GM23338 (cell line): Measurements from ENCODE around the gene ENTREP3.
"Not testable (repeated sequence)": the region's sequence is repeated elsewhere in the genome, so short reads cannot be mapped to it uniquely, and the experiment has no call there.

Experiments
- CREB1 ChIP-seq: fragments of 250-450 bp; sonication (Bioruptor Pico); IDR thresholded peaks from 2 replicates; pipeline ENCODE4 v1.5.0; 2020; ENCODE audit warnings: low read depth, mild to moderate bottlenecking, moderate library complexity
- TF ChIP-seq, protein P1 (sequence below), 2 experiments: fragments of 200-600 bp in 1 of 2; sonication (generic) in 1 of 2; conservative IDR thresholded peaks; 2 replicates each; pipeline versions ENCODE4 v1.5.1 to v1.6.1; 2016 to 2017; ENCODE audit warnings: antibody characterized with exemption in 2 of 2, low read depth in 2 of 2, mild to moderate bottlenecking in 2 of 2, moderate library complexity in 1 of 2

DNA sequence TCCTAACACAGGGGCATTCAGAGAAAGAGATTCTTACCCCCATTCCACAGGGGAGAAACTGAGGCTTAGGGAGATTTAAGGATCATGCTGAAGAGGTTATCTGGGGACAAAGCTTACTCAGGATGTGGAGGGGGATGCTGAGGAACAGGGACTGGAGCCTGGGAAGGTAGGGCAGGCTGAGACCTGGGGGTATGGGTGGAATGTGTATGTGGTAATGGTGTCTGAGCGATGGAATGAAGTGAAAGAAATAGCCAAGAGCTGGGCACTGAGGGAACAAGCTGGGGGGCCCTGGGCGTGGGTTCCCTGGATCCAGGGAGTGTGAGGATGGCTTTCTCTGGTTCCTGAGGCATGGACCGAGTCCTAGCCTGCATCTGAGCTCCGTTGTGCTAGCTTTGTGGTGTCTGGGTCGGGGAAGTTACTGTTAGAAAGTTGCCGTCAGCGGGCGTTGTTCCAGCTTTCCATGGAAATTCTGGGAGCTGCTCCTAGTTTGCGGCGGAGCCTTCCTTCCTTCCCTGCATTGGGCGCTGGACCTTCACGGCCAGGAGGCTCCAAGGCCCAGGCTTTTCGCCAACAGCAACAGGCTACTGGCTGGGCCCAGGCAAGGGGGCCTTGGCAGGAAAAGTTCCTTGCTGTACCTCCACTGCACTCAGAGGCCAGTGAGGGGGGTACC, 43.8 kb downstream of the ENTREP3 start:
- TF ChIP-seq, protein P1, sequence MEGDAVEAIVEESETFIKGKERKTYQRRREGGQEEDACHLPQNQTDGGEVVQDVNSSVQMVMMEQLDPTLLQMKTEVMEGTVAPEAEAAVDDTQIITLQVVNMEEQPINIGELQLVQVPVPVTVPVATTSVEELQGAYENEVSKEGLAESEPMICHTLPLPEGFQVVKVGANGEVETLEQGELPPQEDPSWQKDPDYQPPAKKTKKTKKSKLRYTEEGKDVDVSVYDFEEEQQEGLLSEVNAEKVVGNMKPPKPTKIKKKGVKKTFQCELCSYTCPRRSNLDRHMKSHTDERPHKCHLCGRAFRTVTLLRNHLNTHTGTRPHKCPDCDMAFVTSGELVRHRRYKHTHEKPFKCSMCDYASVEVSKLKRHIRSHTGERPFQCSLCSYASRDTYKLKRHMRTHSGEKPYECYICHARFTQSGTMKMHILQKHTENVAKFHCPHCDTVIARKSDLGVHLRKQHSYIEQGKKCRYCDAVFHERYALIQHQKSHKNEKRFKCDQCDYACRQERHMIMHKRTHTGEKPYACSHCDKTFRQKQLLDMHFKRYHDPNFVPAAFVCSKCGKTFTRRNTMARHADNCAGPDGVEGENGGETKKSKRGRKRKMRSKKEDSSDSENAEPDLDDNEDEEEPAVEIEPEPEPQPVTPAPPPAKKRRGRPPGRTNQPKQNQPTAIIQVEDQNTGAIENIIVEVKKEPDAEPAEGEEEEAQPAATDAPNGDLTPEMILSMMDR (conservative IDR thresholded peaks at IDR 0.05; ENCODE audit: low read depth in 2 of 2): not testable (repeated sequence)
- not testable (repeated sequence) for TF ChIP-seq CREB1 (CRISPR knock-in tag)
